ENCODE data around the gene SLC15A5.

DNA sequence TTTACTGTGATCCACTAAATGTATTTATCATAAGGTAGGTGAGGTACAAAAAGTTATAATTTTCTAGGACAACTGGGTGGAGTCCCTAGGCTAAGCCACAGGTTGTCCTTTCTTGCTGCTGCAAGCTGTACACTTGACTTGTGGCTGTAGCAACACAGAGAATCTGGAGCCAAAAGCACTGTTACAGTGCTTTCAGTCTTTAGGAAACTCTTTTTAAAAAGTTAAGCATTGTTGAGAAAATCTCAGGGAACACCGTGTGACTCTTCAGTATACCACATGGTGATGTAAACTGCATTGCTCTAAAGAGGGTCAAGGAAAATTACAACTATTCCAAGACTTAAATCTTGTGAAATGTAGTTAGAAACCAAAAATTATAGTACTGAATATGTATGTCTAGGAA, 11.4 kb downstream of the SLC15A5 start:
- TF ChIP-seq, protein P1, sequence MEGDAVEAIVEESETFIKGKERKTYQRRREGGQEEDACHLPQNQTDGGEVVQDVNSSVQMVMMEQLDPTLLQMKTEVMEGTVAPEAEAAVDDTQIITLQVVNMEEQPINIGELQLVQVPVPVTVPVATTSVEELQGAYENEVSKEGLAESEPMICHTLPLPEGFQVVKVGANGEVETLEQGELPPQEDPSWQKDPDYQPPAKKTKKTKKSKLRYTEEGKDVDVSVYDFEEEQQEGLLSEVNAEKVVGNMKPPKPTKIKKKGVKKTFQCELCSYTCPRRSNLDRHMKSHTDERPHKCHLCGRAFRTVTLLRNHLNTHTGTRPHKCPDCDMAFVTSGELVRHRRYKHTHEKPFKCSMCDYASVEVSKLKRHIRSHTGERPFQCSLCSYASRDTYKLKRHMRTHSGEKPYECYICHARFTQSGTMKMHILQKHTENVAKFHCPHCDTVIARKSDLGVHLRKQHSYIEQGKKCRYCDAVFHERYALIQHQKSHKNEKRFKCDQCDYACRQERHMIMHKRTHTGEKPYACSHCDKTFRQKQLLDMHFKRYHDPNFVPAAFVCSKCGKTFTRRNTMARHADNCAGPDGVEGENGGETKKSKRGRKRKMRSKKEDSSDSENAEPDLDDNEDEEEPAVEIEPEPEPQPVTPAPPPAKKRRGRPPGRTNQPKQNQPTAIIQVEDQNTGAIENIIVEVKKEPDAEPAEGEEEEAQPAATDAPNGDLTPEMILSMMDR (IDR thresholded peaks at IDR 0.05) = no peak
- TF ChIP-seq POLR2A (IDR thresholded peaks at IDR 0.05) = no peak
- TF ChIP-seq POLR2AphosphoS5 (IDR thresholded peaks at IDR 0.05) = no peak

Measured in breast epithelium (tissue), 3 donors.